ENCODE results near the gene FRMD4B. TPM values are rescaled to one million over a fixed set of nuclear protein-coding genes. Genes with fewer than 3 reads are reported as not detected.

FRMD4B gene
- total RNA-seq, 4 donors from 2014 or later, result 15.5 to 36.7 (median 26.0) TPM

- Histone ChIP-seq H3K9me3 (no peaks in the 10 kb centered on the region), H3K4me1 (peaks cover 0 to 5% (median 0%) of the 10 kb centered on the region in 4 donors), H3K27me3 (no peaks in the 10 kb centered on the region), H3K4me3 (no peak overlapping the region), H3K36me3 (no peaks in the 10 kb centered on the region), H3K27ac (no peak overlapping the region)
- no peak for DNase-seq
- in situ Hi-C loops (cut with MboI; ENCODE audit: low pct_ligation_motif_present in 1 of 4, low pct_unique_long_range_greater_than_20kb in 1 of 4, low sequenced_read_pairs in 3 of 4), result loop anchor here in 1 of 4 donors (25.0 kb wide), 1 partner anchor 795 kb away; no protein-coding TSS in a partner anchor
- intact Hi-C loops (cut with DNase I; ENCODE audit: low total_unique reads), result no loop called here
- WGBS, 2 donors (ENCODE audit: low coverage in 1 of 2), result 53 to 60% methylated on average over 3 of the region's 3 CpGs
- TF ChIP-seq EP300 (IDR thresholded peaks at IDR 0.05; ENCODE audit: low read depth), result no peak
- TF ChIP-seq POLR2AphosphoS5 (IDR thresholded peaks at IDR 0.05), result no peak
- no peak for TF ChIP-seq POLR2A (IDR thresholded peaks at IDR 0.05)
- no peak for TF ChIP-seq CTCF (IDR thresholded peaks at IDR 0.05)
Observed at GRCh38 chr3:69142090-69142489, 243.8 kb downstream of the FRMD4B start.

GRCh38 chr3:69141313-69141712 lies 244.6 kb downstream of the FRMD4B start:
- H3K27ac ChIP-seq, result no peak overlapping the region
- no peaks in the 10 kb centered on the region for H3K27me3 ChIP-seq
- intact Hi-C loops (cut with DNase I; ENCODE audit: low total_unique reads) (no loop called here), in situ Hi-C loops (cut with MboI; ENCODE audit: low pct_ligation_motif_present in 1 of 4, low pct_unique_long_range_greater_than_20kb in 1 of 4, low sequenced_read_pairs in 3 of 4) (loop anchor here in 1 of 4 donors (25.0 kb wide), 1 partner anchor 796 kb away; no protein-coding TSS in a partner anchor)
- TF ChIP-seq POLR2A (IDR thresholded peaks at IDR 0.05), result no peak
- no peak for TF ChIP-seq CTCF (IDR thresholded peaks at IDR 0.05)
- no peak for TF ChIP-seq EP300 (IDR thresholded peaks at IDR 0.05; ENCODE audit: low read depth)
- no peak for TF ChIP-seq POLR2AphosphoS5 (IDR thresholded peaks at IDR 0.05)
- no peaks in the 10 kb centered on the region for H3K36me3 ChIP-seq
- DNase-seq, result no peak
- H3K9me3 ChIP-seq, result no peaks in the 10 kb centered on the region
- no peak overlapping the region for H3K4me3 ChIP-seq
- H3K4me1 ChIP-seq, result peaks cover 0 to 5% (median 0%) of the 10 kb centered on the region in 4 donors

- Histone ChIP-seq H3K4me3 (no peak overlapping the region), H3K36me3 (no peaks in the 10 kb centered on the region), H3K9me3 (no peaks in the 10 kb centered on the region), H3K27ac (no peak overlapping the region), H3K27me3 (no peaks in the 10 kb centered on the region), H3K4me1 (peaks cover 0 to 5% (median 0%) of the 10 kb centered on the region in 4 donors)
- intact Hi-C loops (cut with DNase I; ENCODE audit: low total_unique reads), result no loop called here
- DNase-seq, result no peak
- in situ Hi-C loops (cut with MboI; ENCODE audit: low pct_ligation_motif_present in 1 of 4, low pct_unique_long_range_greater_than_20kb in 1 of 4, low sequenced_read_pairs in 3 of 4), result loop anchor here in 1 of 4 donors (25.0 kb wide), 1 partner anchor 800 kb away; no protein-coding TSS in a partner anchor
- WGBS, 2 donors (ENCODE audit: low coverage in 1 of 2), result 89 to 100% methylated on average over 1 to 2 of the region's 2 CpGs
- TF ChIP-seq CTCF (IDR thresholded peaks at IDR 0.05), result no peak
- TF ChIP-seq POLR2A (IDR thresholded peaks at IDR 0.05), result no peak
- no peak for TF ChIP-seq POLR2AphosphoS5 (IDR thresholded peaks at IDR 0.05)
Observed at GRCh38 chr3:69137412-69137811, 248.5 kb downstream of the FRMD4B start.

GRCh38 chr3:69137005-69137404 lies 248.9 kb downstream of the FRMD4B start:
- no peak for DNase-seq
- H3K27me3 ChIP-seq, result no peaks in the 10 kb centered on the region
- TF ChIP-seq POLR2AphosphoS5 (IDR thresholded peaks at IDR 0.05), result no peak
- no peak for TF ChIP-seq CTCF (IDR thresholded peaks at IDR 0.05)
- TF ChIP-seq POLR2A (IDR thresholded peaks at IDR 0.05), result no peak
- no peak for TF ChIP-seq EP300 (IDR thresholded peaks at IDR 0.05; ENCODE audit: low read depth)
- intact Hi-C loops (cut with DNase I; ENCODE audit: low total_unique reads) (no loop called here), in situ Hi-C loops (cut with MboI; ENCODE audit: low pct_ligation_motif_present in 1 of 4, low pct_unique_long_range_greater_than_20kb in 1 of 4, low sequenced_read_pairs in 3 of 4) (loop anchor here in 1 of 4 donors (25.0 kb wide), 1 partner anchor 800 kb away; no protein-coding TSS in a partner anchor)
- no peaks in the 10 kb centered on the region for H3K9me3 ChIP-seq
- no peak overlapping the region for H3K27ac ChIP-seq
- H3K4me3 ChIP-seq, result no peak overlapping the region
- H3K4me1 ChIP-seq, result peaks cover 0 to under 1% (median 0%) of the 10 kb centered on the region in 4 donors
- no peaks in the 10 kb centered on the region for H3K36me3 ChIP-seq

All from transverse colon (tissue), 4 donors.